H1 (cell line): ENCODE measurements around the gene UBASH3A. TPM values are rescaled to one million over a fixed set of nuclear protein-coding genes. Genes with fewer than 3 reads are reported as not detected.

ENCODE experiments used
- CTCF ChIA-PET: fragments of 300-600 bp; sonication (Branson Sonifier 250); formaldehyde crosslinking; loops from one replicate; lab custom pipeline; 2021; ENCODE audit not compliant: partially characterized antibody; lab: Charles Lee
- POLR2A ChIA-PET: fragments of 300-600 bp; sonication (Branson Sonifier 250); formaldehyde crosslinking; loops from one replicate; lab custom pipeline; 2021; ENCODE audit warnings: inconsistent platforms; ENCODE audit not compliant: partially characterized antibody; lab: Charles Lee
- DNase-seq, 2 experiments: peaks; one replicate each; pipeline versions ENCODE4 v3.0.0 to v3.0.0-alpha.2; 2010 to 2022; ENCODE audit warnings: low spot score in 2 of 2, low read depth in 1 of 2, mixed read lengths in 1 of 2
- FAIRE-seq: peaks from 2 replicates; lab custom pipeline; 2011; peaks lifted over from hg19 to GRCh38; lab: Jason Lieb, UNC
- H2AFZ ChIP-seq: 2 replicates; pipeline ENCODE4 v1.8.1; 2012; ENCODE audit warnings: low read length, inconsistent platforms
- H2AK5ac ChIP-seq: 2 replicates; pipeline ENCODE4 v1.6.1; 2013; ENCODE audit warnings: low read depth, low read length
- H2BK120ac ChIP-seq: replicated peaks from 2 replicates; pipeline ENCODE3; 2013; ENCODE audit warnings: low read depth, low read length, inconsistent platforms
- H2BK12ac ChIP-seq: 2 replicates; pipeline ENCODE4 v1.6.1; 2013; ENCODE audit warnings: low read depth, low read length
- H2BK15ac ChIP-seq: 2 replicates; pipeline ENCODE4 v1.6.1; 2013; ENCODE audit warnings: low read length
- H2BK20ac ChIP-seq: 2 replicates; pipeline ENCODE4 v1.6.1; 2013; ENCODE audit warnings: low read length
- H2BK5ac ChIP-seq: 2 replicates; pipeline ENCODE4 v1.6.1; 2013; ENCODE audit warnings: low read depth, low read length
- H3K14ac ChIP-seq: 2 replicates; pipeline ENCODE4 v1.6.1; 2013; ENCODE audit warnings: inconsistent platforms; ENCODE audit not compliant: insufficient read length
- H3K18ac ChIP-seq: 2 replicates; pipeline ENCODE4 v1.6.1; 2013; ENCODE audit warnings: low read length; ENCODE audit errors: extremely low read depth
- H3K23ac ChIP-seq: 2 replicates; pipeline ENCODE4 v1.6.1; 2013; ENCODE audit warnings: inconsistent platforms; ENCODE audit not compliant: insufficient read length
- H3K23me2 ChIP-seq: 2 replicates; pipeline ENCODE4 v1.6.1; 2013; ENCODE audit warnings: low read depth, low read length
- H3K27ac ChIP-seq: 2 replicates; pipeline ENCODE4 v1.6.1; 2011; ENCODE audit warnings: low read depth, low read length, inconsistent platforms
- H3K27me3 ChIP-seq, 4 experiments: replicated peaks in 1 of 4; 1 replicate in 1 of 4; 2 replicates in 3 of 4; pipeline versions ENCODE4 v1.6.1 to v1.8.1; 2011 to 2013; ENCODE audit warnings: low read length in 3 of 4, mild to moderate bottlenecking in 3 of 4, inconsistent platforms in 2 of 4, mixed read lengths in 2 of 4, moderate library complexity in 1 of 4; ENCODE audit not compliant: control insufficient read depth in 3 of 4, insufficient read depth in 3 of 4; ENCODE audit errors: extremely low read depth in 1 of 4
- H3K36me3 ChIP-seq, 4 experiments: 2 replicates each; pipeline versions ENCODE4 v1.6.1 to v1.8.1; 2011 to 2013; ENCODE audit warnings: mild to moderate bottlenecking in 4 of 4, low read length in 3 of 4, moderate library complexity in 2 of 4, control low read depth in 1 of 4, inconsistent platforms in 1 of 4; ENCODE audit not compliant: insufficient read depth in 4 of 4, control insufficient read depth in 2 of 4
- H3K4ac ChIP-seq: replicated peaks from 2 replicates; pipeline ENCODE3; 2013; ENCODE audit warnings: low read length, low read depth, mixed read lengths, inconsistent platforms; ENCODE audit not compliant: insufficient read length
- H3K4me1 ChIP-seq, 4 experiments: replicated peaks in 1 of 4; 1 replicate in 1 of 4; 2 replicates in 3 of 4; pipeline versions ENCODE4 v1.6.1 to v1.8.1; 2011 to 2013; ENCODE audit warnings: low read length in 3 of 4, inconsistent platforms in 2 of 4, mixed read lengths in 1 of 4; ENCODE audit not compliant: insufficient read depth in 4 of 4, control insufficient read depth in 3 of 4
- H3K4me2 ChIP-seq, 2 experiments: 2 replicates each; pipeline versions ENCODE4 v1.6.1 to v1.8.1; 2011 to 2013; ENCODE audit warnings: low read depth in 2 of 2, low read length in 2 of 2, control low read depth in 1 of 2, inconsistent platforms in 1 of 2, mild to moderate bottlenecking in 1 of 2; ENCODE audit not compliant: insufficient read depth in 1 of 2
- H3K4me3 ChIP-seq, 4 experiments: fragments of 200-600, 300-600 bp in 1 of 4; sonication (generic), shearing (Covaris generic), sonication (Bioruptor Twin) in 1 of 4; 2 replicates each; pipeline versions ENCODE4 v1.5.1 to v1.8.1; 2011 to 2016; ENCODE audit warnings: low read length in 4 of 4, low read depth in 3 of 4, control low read depth in 2 of 4, inconsistent platforms in 2 of 4, mild to moderate bottlenecking in 2 of 4, mixed read lengths in 1 of 4, moderate library complexity in 1 of 4; ENCODE audit not compliant: insufficient read depth in 2 of 4; ENCODE audit errors: extremely low read depth in 1 of 4
- H3K56ac ChIP-seq: replicated peaks from 2 replicates; pipeline ENCODE3; 2013; ENCODE audit warnings: low read depth, mild to moderate bottlenecking, mixed read lengths, low read length, inconsistent platforms; ENCODE audit not compliant: insufficient read length
- H3K79me1 ChIP-seq: 2 replicates; pipeline ENCODE4 v1.6.1; 2013; ENCODE audit warnings: low read depth, low read length, control low read depth
- H3K79me2 ChIP-seq, 2 experiments: 2 replicates each; pipeline versions ENCODE4 v1.6.1 to v1.8.1; 2012 to 2013; ENCODE audit warnings: low read length in 2 of 2, mild to moderate bottlenecking in 2 of 2, inconsistent platforms in 1 of 2; ENCODE audit not compliant: insufficient read depth in 2 of 2, control insufficient read depth in 1 of 2
- H3K9ac ChIP-seq, 4 experiments: replicated peaks in 1 of 4; 1 replicate in 1 of 4; 2 replicates in 3 of 4; pipeline versions ENCODE4 v1.6.1 to v1.8.1; 2011 to 2013; ENCODE audit warnings: low read depth in 3 of 4, low read length in 3 of 4, control low read depth in 2 of 4, mild to moderate bottlenecking in 2 of 4, moderate library complexity in 2 of 4, inconsistent platforms in 1 of 4; ENCODE audit errors: extremely low read depth in 1 of 4
- H3K9me3 ChIP-seq, 2 experiments: 2 replicates each; pipeline versions ENCODE4 v1.6.1 to v1.8.1; 2012 to 2013; ENCODE audit warnings: mild to moderate bottlenecking in 2 of 2, moderate library complexity in 2 of 2, control low read depth in 1 of 2, inconsistent platforms in 1 of 2, low read depth in 1 of 2, low read length in 1 of 2, mixed read lengths in 1 of 2; ENCODE audit not compliant: insufficient read depth in 2 of 2
- H4K20me1 ChIP-seq, 2 experiments: replicated peaks in 1 of 2; 2 replicates each; pipeline versions ENCODE3 to v1.8.1; 2011 to 2013; ENCODE audit warnings: inconsistent platforms in 2 of 2, low read length in 2 of 2, mild to moderate bottlenecking in 1 of 2; ENCODE audit not compliant: insufficient read depth in 2 of 2, control insufficient read depth in 1 of 2
- H4K5ac ChIP-seq: 2 replicates; pipeline ENCODE4 v1.6.1; 2013; ENCODE audit warnings: low read length, low read depth, mixed read lengths, inconsistent platforms; ENCODE audit not compliant: insufficient read length
- H4K8ac ChIP-seq: 2 replicates; pipeline ENCODE4 v1.8.0; 2013; ENCODE audit warnings: mild to moderate bottlenecking, moderate library complexity, low read length, inconsistent platforms; ENCODE audit not compliant: insufficient read depth; ENCODE audit errors: extremely low read depth
- H4K91ac ChIP-seq: replicated peaks from 2 replicates; pipeline ENCODE3; 2013; ENCODE audit warnings: low read length, mixed read lengths, inconsistent platforms; ENCODE audit not compliant: insufficient read length
- CHD1 ChIP-seq: IDR thresholded peaks from 2 replicates; pipeline ENCODE4 v1.6.1; 2012; ENCODE audit warnings: low read depth, low read length, improper control_type of control experiment
- EGR1 ChIP-seq: IDR thresholded peaks from 2 replicates; pipeline ENCODE4 v1.6.1; 2011; ENCODE audit warnings: low read depth, low read length, borderline replicate concordance
- FOSL1 ChIP-seq: IDR thresholded peaks from 2 replicates; pipeline ENCODE4 v1.6.1; 2011; ENCODE audit warnings: mild to moderate bottlenecking, low read depth, low read length, moderate library complexity; ENCODE audit not compliant: insufficient read depth
- GABPA ChIP-seq: IDR thresholded peaks from 2 replicates; pipeline ENCODE4 v1.6.1; 2011; ENCODE audit warnings: mild to moderate bottlenecking, low read length, moderate library complexity, borderline replicate concordance; ENCODE audit not compliant: insufficient read depth
- JUN ChIP-seq: IDR thresholded peaks from 2 replicates; pipeline ENCODE4 v1.6.1; 2011; ENCODE audit warnings: low read depth, mild to moderate bottlenecking, improper control_type of control experiment, low read length
- KDM4A ChIP-seq: IDR thresholded peaks from one replicate; pipeline ENCODE4 v1.7.1; 2012; ENCODE audit warnings: low read depth, mild to moderate bottlenecking, moderate library complexity, low read length, inconsistent platforms; ENCODE audit not compliant: severe bottlenecking
- MAX ChIP-seq: IDR thresholded peaks from 2 replicates; pipeline ENCODE4 v1.6.1; 2012; ENCODE audit warnings: inconsistent platforms
- NANOG ChIP-seq: IDR thresholded peaks from 2 replicates; pipeline ENCODE4 v1.6.1; 2011; ENCODE audit warnings: low read length, low read depth, mild to moderate bottlenecking, inconsistent platforms; ENCODE audit not compliant: insufficient read depth, poor library complexity, severe bottlenecking
- POLR2AphosphoS5 ChIP-seq: IDR thresholded peaks from 2 replicates; pipeline ENCODE4 v1.6.1; 2011; ENCODE audit warnings: low read depth, low read length
- RNF2 ChIP-seq: fragments of 200-900, 300-1000 bp; sonication (generic); IDR thresholded peaks from 2 replicates; pipeline ENCODE4 v1.7.1; 2016; ENCODE audit warnings: borderline replicate concordance, low read depth, mild to moderate bottlenecking, antibody characterized with exemption, low read length; ENCODE audit not compliant: poor library complexity, severe bottlenecking; ENCODE audit errors: missing control alignments
- WGBS, 2 experiments: shearing (Covaris generic) in 1 of 2; methylation state at CpG; one replicate each; pipeline versions ENCODE4 v1.1.6 to v1.1.7; 2013 to 2015; ENCODE audit warnings: low lambda C conversion rate in 2 of 2, mixed read lengths in 2 of 2, inconsistent platforms in 1 of 2, low coverage in 1 of 2, missing lambda C conversion rate in 1 of 2; ENCODE audit not compliant: insufficient replicate concordance in 2 of 2, insufficient coverage in 1 of 2, insufficient read length in 1 of 2; ENCODE audit errors: extremely low coverage in 1 of 2, missing lambda C conversion rate in 1 of 2; 5-methylcytosine and 5-hydroxymethylcytosine counted together
- polyA plus RNA-seq, 7 experiments: library from polyadenylated mRNA; depleted of rRNA in 3 of 7; stranded (reverse) in 5 of 7; unstranded in 2 of 7; fragments of >200 nt in 5 of 7; fragments of 200-250 nt in 2 of 7; gene quantifications; 1 replicate in 5 of 7; 2 replicates in 1 of 7; 4 replicates in 1 of 7; pipeline versions ENCODE4 v1.2.1 to v1.2.3, GENCODE V29; 2011 to 2013; ENCODE audit warnings: missing spikeins in 2 of 7, mixed read lengths in 2 of 7
- total RNA-seq: library from RNA; stranded (reverse); fragmentation: NEBNext Ultra II Directional; extraction: Animal tissue kit (Norgen Biotek cat#: 25700); gene quantifications from 2 replicates; pipeline ENCODE4 v1.2.1, GENCODE V29; 2021
- TF ChIP-seq, protein P1 (sequence below), 3 experiments: IDR thresholded peaks; 1 replicate in 2 of 3; 2 replicates in 1 of 3; pipeline versions ENCODE4 v1.5.1 to v1.6.1; 2011; ENCODE audit warnings: low read length in 3 of 3, mild to moderate bottlenecking in 3 of 3, inconsistent platforms in 2 of 3, low read depth in 1 of 3, moderate library complexity in 1 of 3; ENCODE audit not compliant: insufficient read depth in 1 of 3; ENCODE audit errors: control extremely low read depth in 1 of 3

The UBASH3A gene
- total and polyA plus RNA-seq, 2 of the 8 experiments (the other 6 are each of a cell fraction or from before 2014, with no cell fraction given) = not detected

GRCh38 chr21:42445311-42445710, 41.6 kb downstream of the UBASH3A start:
- Histone ChIP-seq H3K4me1 (no peaks in the 10 kb centered on the region; a peak in 1 of 7 replicates), H2BK5ac (no peak overlapping the region), H3K18ac (no peak overlapping the region), H3K4ac (no peak overlapping the region), H2BK15ac (no peak overlapping the region), H2AK5ac (no peak overlapping the region), H4K8ac (no peak overlapping the region; the same call in 1 of the 2 replicates), H3K4me3 (no peak overlapping the region), H4K91ac (no peak overlapping the region), H2BK20ac (no peak overlapping the region), H3K27me3 (no peaks in the 10 kb centered on the region), H3K14ac (no peak overlapping the region), H3K79me2 (no peaks in the 10 kb centered on the region), H2BK120ac (no peak overlapping the region), H3K23ac (no peak overlapping the region), H4K5ac (no peak overlapping the region), H2AFZ (no peak overlapping the region), H3K9ac (no peak overlapping the region), H3K36me3 (no peaks in the 10 kb centered on the region), H3K79me1 (no peaks in the 10 kb centered on the region), H3K56ac (no peak overlapping the region), H2BK12ac (no peak overlapping the region), H4K20me1 (peaks cover 0 to 4% of the 10 kb centered on the region in 2 experiments), H3K23me2 (no peaks in the 10 kb centered on the region), H3K9me3 (no peaks in the 10 kb centered on the region), H3K27ac (no peak overlapping the region), H3K4me2 (no peak overlapping the region)
- POLR2A ChIA-PET = no interaction called here
- FAIRE-seq (no peak), DNase-seq (no peak)
- 86% methylated on average over 7 of the region's 7 CpGs; no CpG with 5 or more reads in 1 of the 2 experiments for WGBS, 2 experiments
- CTCF ChIA-PET = interaction anchor here (1.2 to 2.4 kb wide), 9 partner anchors 24 to 300 kb away, joined by 3 to 7 read pairs (median 3); no protein-coding TSS in a partner anchor
- TF ChIP-seq RNF2 (no peak), KDM4A (no peak), CHD1 (no peak), POLR2AphosphoS5 (no peak), GABPA (no peak), MAX (no peak), JUN (no peak), EGR1 (no peak), FOSL1 (no peak), NANOG (no peak)
- TF ChIP-seq, protein P1, sequence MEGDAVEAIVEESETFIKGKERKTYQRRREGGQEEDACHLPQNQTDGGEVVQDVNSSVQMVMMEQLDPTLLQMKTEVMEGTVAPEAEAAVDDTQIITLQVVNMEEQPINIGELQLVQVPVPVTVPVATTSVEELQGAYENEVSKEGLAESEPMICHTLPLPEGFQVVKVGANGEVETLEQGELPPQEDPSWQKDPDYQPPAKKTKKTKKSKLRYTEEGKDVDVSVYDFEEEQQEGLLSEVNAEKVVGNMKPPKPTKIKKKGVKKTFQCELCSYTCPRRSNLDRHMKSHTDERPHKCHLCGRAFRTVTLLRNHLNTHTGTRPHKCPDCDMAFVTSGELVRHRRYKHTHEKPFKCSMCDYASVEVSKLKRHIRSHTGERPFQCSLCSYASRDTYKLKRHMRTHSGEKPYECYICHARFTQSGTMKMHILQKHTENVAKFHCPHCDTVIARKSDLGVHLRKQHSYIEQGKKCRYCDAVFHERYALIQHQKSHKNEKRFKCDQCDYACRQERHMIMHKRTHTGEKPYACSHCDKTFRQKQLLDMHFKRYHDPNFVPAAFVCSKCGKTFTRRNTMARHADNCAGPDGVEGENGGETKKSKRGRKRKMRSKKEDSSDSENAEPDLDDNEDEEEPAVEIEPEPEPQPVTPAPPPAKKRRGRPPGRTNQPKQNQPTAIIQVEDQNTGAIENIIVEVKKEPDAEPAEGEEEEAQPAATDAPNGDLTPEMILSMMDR (IDR thresholded peaks at IDR 0.05; ENCODE audit: control extremely low read depth in 1 of 3, insufficient read depth in 1 of 3, low read depth in 1 of 3, low read length in 3 of 3) = no peak
